Daoy (cell line): ENCODE results near the gene PRPF6. TPM values are rescaled to one million over a fixed set of nuclear protein-coding genes. Genes with fewer than 3 reads are reported as not detected.

Experiments used
- DNase-seq: peaks from one replicate; pipeline ENCODE4 v3.0.0-alpha.2; 2015; ENCODE audit warnings: low read depth
- total RNA-seq: library from RNA; depleted of rRNA; stranded (reverse); fragments of >200 nt; shearing (Covaris generic); gene quantifications from 2 replicates; pipeline ENCODE4 v1.2.3, GENCODE V29; 2014

PRPF6 gene
- total RNA-seq, 1 experiment from 2014 or later = 82.7 TPM

DNA sequence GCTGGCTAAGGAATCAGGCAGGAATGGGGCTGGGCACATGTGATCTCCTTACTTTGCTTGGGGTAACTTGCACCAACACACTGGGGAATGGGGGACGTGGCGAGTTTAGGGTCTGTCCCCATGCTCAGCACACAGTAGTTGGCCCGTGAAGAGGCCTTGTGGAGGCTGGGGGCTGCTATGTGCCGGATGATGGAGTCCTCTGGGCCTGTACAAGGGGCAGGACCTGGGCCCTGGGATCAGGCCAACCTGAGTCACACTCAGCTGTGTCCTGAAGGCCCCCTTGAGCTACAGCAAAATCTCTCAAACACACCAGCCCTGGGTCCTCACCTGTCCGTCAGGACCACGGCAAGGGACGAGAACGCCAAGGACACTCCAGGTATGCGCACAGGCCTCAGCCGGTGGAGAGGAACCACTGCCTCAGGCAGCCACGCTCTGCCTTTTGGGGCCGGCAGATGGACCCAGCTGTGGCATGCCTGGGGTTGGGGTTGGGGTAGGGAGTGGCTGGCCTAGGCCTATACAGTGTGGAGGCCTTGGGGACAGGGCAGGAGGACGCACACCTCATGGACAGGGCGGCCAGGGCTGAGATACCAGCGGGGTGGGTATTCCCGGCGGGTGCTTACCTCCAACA lies 35.8 kb upstream of the PRPF6 start:
- no peak for DNase-seq

- no peak for DNase-seq
These were observed 34.7 kb upstream of the PRPF6 start for GRCh38 chr20:63945921-63946920.

GRCh38 chr20:63946986-63947637 lies 33.8 kb upstream of the PRPF6 start:
- no peak for DNase-seq

DNA sequence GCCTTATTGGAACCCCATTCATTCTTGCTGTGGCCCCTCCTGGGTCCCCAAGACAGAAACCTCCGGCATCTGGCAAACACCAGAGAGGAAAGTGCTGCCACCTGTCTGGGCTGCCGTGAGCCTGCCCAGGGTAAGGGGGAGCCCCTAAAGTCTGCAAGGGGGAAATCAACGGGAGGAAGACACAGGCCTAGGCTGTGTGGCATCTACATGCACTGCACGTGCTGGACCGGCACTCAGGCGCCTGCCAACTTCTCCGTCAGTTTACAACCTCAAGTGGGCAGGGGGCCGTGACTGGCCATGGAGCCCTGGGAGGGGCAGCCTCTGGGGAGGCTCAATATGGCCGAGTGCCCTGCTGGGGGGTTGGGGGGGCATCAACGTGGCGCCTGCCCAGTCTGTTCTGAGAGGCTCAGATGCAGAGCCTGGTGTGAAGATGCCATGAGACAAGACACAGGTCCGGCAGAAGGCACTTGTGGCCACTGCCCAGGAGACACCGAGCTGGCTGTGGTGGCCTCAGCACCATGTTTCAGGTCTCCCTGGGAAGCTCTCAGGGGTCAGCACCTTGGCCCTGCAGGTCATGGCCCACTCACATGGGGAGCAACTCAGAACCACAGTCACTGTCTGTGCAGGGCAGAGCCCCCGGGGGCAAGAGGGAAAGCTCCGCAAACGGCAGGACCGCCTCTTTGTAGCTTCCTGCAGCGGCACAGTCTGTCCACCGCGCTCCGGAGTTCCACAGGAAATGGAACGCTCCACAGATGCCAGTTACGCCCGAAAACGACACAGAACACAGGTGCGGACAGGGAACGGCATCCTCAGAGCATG lies 33.1 kb upstream of the PRPF6 start:
- no peak for DNase-seq

GRCh38 chr20:63950701-63951397 lies 30.1 kb upstream of the PRPF6 start:
- no peak for DNase-seq

DNA sequence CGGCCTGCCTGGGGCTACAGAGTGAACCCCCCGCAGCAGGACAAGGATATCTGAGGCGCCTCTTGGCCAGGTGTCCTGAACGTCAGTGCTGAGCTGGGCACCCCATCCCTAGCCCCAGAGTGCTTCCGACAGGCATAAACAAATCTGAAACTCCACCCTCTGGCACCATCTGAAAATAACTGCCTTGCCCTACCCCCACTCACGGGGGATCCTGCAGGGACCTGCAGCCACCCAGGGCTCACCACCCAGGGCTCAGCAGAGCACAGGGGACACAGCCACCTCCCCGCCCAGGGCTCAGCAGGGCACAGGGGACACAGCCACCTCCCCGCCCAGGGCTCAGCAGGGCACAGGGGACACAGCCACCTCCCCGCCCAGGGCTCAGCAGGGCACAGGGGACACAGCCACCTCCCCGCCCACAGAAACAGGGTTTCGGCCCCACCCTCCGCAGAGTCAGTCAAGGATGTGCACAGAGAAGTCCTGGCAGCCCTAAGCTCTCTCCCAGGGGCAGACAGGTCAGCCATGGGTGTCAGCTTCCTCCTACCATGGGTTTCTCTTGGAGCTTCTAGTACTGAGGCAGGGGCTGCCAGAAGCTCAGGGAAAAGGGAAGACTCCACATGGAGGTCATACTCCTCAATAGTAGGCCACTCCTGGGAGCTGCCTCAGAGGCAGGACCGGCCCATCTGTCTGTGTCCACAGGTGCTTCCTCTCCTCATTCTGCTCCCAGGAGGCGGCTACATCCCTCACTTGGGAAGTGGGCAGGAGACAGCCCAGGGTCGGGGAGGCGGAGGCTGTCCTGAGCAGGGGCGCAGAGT lies 29.3 kb upstream of the PRPF6 start:
- no peak for DNase-seq

- no peak for DNase-seq
These were observed 28.8 kb upstream of the PRPF6 start for GRCh38 chr20:63952210-63952535.

DNA sequence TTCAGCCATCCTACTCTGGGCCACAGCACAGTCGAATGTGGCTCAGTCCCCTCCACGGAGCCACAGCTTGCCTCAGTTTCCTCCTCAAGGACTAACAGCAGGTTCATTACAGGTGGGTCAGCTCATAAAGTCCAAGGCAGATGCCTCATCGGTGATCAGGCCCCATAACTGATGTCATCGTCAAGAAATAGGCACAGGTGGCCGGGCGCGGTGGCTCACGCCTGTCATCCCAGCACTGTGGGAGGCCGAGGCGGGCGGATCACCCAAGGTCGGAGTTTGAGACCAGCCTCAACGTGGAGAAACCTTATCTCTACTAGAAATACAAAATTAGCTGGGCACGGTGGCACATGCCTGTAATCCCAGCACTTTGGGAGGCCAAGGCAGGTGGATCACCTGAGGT lies 28.2 kb upstream of the PRPF6 start:
- no peak for DNase-seq

- DNase-seq = no peak
These were observed 27.0 kb upstream of the PRPF6 start for GRCh38 chr20:63953764-63954429.

DNA sequence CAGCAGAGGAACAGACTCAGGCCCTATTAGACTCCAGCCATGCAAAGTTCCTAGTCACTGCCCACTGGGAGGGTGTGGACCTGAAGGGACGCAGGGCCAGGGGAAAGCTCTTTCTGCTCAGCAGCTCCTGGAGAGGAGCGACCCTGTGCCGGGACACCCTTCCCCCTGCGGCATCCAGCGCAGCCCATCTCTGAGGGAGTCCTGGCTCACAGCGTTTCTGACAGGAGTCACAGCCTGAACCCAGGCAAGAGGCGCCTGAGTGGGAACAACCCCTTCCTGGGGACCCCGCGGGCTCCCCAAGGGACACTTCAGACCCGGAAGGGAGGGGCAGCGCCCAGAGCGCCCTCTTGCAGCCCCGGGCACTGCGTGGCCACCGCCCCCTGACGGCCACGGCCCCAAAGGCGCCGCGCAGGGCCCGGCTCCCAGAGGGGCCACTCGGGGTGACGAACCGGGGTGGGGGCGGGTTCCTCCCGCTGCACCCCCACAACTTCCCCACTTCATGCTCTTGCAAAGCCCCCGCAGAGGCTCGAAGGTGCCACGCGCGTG lies 25.6 kb upstream of the PRPF6 start:
- no peak for DNase-seq

DNA sequence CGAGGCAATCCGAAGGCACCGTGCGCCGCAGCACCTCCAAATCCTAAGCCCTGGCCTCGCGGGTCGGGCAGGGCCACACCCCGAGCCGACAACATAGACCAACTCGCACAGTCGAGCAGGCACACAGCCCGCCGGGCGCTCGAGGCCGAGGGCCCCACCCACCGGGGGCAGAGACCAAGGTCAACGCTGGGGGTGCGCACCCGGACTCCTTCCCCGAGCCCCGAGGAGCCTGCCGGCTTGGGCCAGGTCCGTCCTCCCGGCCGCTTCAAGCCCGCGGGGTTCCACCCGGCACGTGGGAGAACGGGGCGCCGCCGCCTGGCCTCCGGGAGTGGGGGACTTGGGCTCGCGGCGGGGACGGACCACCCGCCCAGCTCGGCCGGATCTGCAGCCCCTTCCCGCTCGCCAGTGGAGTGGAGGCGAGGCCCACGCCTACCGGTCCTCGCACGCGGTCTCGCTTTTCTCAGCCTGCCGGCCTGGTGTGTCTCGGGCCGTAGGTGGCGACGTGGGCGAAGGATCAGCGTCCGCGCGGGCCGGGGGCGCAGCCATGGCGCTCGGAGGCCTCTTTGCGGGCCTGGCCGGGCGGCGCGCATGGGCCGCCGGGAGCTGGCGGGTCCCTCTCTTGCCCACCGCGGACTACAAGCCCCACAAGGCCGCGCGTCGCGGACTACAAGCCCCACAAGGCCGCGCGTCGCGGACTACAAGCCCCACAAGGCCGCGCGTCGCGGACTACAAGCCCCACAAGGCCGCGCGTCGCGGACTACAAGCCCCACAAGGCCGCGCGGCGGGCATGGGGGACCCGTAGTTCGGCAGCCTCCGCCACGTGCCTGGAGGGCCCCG lies 24.9 kb upstream of the PRPF6 start, which contains the start of gene UCKL1:
Gene UCKL1 (minus strand): TSS at position 590 of the 837 bp plus-strand sequence. CDS start 44 bp downstream, at position 546.
- peak; percentile 89 for DNase-seq

- DNase-seq = no peak
These were observed 24.3 kb upstream of the PRPF6 start for GRCh38 chr20:63956664-63957003.

DNA sequence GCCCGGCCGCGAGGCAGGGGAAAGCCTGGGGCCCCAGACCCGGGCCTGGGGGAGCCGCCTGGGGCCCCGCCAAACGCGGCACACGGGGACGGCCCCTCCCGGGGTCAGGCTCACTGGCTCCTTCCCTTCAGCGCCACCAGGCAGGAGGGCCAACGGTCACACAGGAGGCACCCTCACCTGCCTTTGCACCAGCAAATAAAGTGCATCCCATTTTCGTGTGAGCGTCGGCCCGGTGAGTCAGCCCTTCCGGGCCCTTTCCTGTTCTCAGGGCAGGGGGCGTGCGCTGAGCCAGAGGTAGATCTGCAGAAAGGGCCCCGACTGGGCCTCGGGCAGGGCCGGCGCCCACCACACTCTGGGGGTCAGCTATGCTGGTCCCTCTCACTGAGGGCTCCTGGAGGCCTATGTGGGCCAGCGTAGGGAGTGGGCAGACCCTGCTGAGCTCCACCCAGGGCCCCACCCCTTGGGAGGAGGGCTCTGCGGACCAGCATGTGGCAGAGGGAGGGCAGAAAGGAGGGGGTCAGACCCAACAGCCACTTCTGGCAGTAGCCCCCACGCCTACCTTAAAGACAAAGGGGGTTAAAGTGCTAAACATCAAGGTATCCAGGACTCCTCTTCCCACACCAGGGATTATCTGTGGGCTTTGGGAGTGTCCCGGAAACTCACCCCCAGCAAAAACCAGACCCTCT lies 23.8 kb upstream of the PRPF6 start:
- peak; percentile 77 for DNase-seq

- DNase-seq = peak; percentile 69
These were observed 23.1 kb upstream of the PRPF6 start for GRCh38 chr20:63957690-63958441.

DNA sequence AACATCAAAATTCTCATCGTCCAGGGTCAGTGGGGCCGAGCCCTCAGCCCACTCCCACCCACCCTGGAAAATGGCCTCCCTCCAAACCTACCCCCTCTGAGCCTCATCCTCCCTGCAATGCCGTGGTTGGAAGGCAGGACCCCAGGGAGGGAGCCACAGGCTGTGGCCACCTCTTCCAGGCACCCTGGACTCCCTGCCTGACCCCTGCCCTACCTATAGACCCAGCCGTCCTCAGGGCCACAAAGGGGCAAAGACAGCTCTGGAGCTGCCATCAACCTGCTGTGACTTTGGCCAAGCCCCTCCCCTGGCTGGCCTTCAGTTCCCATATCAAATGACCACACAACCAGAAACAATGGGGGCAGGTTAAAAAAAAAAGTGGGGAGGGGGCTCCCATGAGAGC lies 22.5 kb upstream of the PRPF6 start:
- DNase-seq = no peak

GRCh38 chr20:63958964-63959698 lies 21.8 kb upstream of the PRPF6 start:
- no peak for DNase-seq
